SKM-1 treated with dmso at 0.1 percent for 144 hours (cell line): Measurements from ENCODE around the gene SPATA31C1.
"Not testable (repeated sequence)": the region's sequence is repeated elsewhere in the genome, so short reads cannot be mapped to it uniquely, and the experiment has no call there.

Experiments
- DNase-seq: peaks from one replicate; lab custom pipeline; 2025; ENCODE audit not compliant: unreplicated experiment; lab: John Stamatoyannopoulos, UW

Gene SPATA31C1

GRCh38 chr9:87886210-87886932, 31.4 kb upstream of the SPATA31C1 start:
- no peak for DNase-seq

- no peak for DNase-seq
Observed at GRCh38 chr9:87886933-87887505, 30.7 kb upstream of the SPATA31C1 start.

GRCh38 chr9:87887661-87888480, 29.9 kb upstream of the SPATA31C1 start:
- no peak for DNase-seq

GRCh38 chr9:87888501-87888900, 29.3 kb upstream of the SPATA31C1 start:
- no peak for DNase-seq

- no peak for DNase-seq
Observed at GRCh38 chr9:87889065-87889881, 28.5 kb upstream of the SPATA31C1 start.

GRCh38 chr9:87889882-87890252, 27.9 kb upstream of the SPATA31C1 start:
- DNase-seq, result no peak

GRCh38 chr9:87890837-87891236, 26.9 kb upstream of the SPATA31C1 start:
- DNase-seq, result no peak

GRCh38 chr9:87891754-87892153, 26.0 kb upstream of the SPATA31C1 start:
- DNase-seq, result no peak

- no peak for DNase-seq
Observed at GRCh38 chr9:87892956-87893355, 24.8 kb upstream of the SPATA31C1 start.

GRCh38 chr9:87894998-87895625, 22.6 kb upstream of the SPATA31C1 start:
- no peak for DNase-seq

- DNase-seq, result no peak
Observed at GRCh38 chr9:87896891-87897290, 20.9 kb upstream of the SPATA31C1 start.

- no peak for DNase-seq
Observed at GRCh38 chr9:87898151-87898550, 19.6 kb upstream of the SPATA31C1 start.

GRCh38 chr9:87902371-87902770, 15.4 kb upstream of the SPATA31C1 start:
- DNase-seq, result not testable (repeated sequence)

- no peak for DNase-seq
Observed at GRCh38 chr9:87909310-87910041, 8.3 kb upstream of the SPATA31C1 start.

- DNase-seq, result no peak
Observed at GRCh38 chr9:87910821-87911220, 6.9 kb upstream of the SPATA31C1 start.

- not testable (repeated sequence) for DNase-seq
Observed at GRCh38 chr9:87919013-87919412, 1.3 kb downstream of the SPATA31C1 start.

GRCh38 chr9:87921561-87921960, 3.8 kb downstream of the SPATA31C1 start:
- DNase-seq, result not testable (repeated sequence)

- not testable (repeated sequence) for DNase-seq
Observed at GRCh38 chr9:87923012-87923411, 5.2 kb downstream of the SPATA31C1 start.

GRCh38 chr9:87924851-87925250, 7.1 kb downstream of the SPATA31C1 start:
- DNase-seq, result not testable (repeated sequence)

- not testable (repeated sequence) for DNase-seq
Observed at GRCh38 chr9:87929152-87929551, 11.4 kb downstream of the SPATA31C1 start.
